WTC11 (cell line): ENCODE measurements around the gene CCSER1. TPM values are rescaled to one million over a fixed set of nuclear protein-coding genes. Genes with fewer than 3 reads are reported as not detected.

Experiments used
- ATAC-seq: fragments of 200-7000 bp; cut with Tn5 transposase; 2 replicates; pipeline ENCODE4 v1.10.0; 2021; ENCODE audit warnings: mild to moderate bottlenecking, moderate library complexity
- CTCF ChIA-PET: fragments of 300-600 bp; sonication (Branson Sonifier 250); formaldehyde crosslinking; loops from one replicate; lab custom pipeline; 2021; ENCODE audit warnings: antibody characterized with exemption; lab: Charles Lee
- POLR2A ChIA-PET: fragments of 350-600 bp; sonication (Branson Sonifier 250); formaldehyde crosslinking; loops from one replicate; lab custom pipeline; 2021; ENCODE audit warnings: antibody characterized with exemption; lab: Charles Lee
- DNase-seq: peaks from one replicate; pipeline ENCODE4 v3.0.0; 2021; ENCODE audit warnings: low spot score
- H3K27ac Mint-ChIP-seq: 2 replicates; pipeline ENCODE4 v1.8.0; 2021; ENCODE audit warnings: mixed read lengths
- H3K27me3 Mint-ChIP-seq: 2 replicates; pipeline ENCODE4 v1.8.0; 2021; ENCODE audit warnings: low read depth, mild to moderate bottlenecking, moderate library complexity, mixed read lengths
- H3K36me3 Mint-ChIP-seq: 2 replicates; pipeline ENCODE4 v1.8.0; 2021; ENCODE audit warnings: mixed read lengths
- H3K4me1 Mint-ChIP-seq: 2 replicates; pipeline ENCODE4 v1.8.0; 2022; ENCODE audit warnings: mixed read lengths
- H3K4me3 Mint-ChIP-seq: 2 replicates; pipeline ENCODE4 v1.8.0; 2021; ENCODE audit warnings: mild to moderate bottlenecking, moderate library complexity, mixed read lengths
- H3K9me3 Mint-ChIP-seq: 2 replicates; pipeline ENCODE4 v1.8.0; 2021; ENCODE audit warnings: mixed read lengths
- JUN ChIP-seq: sonication (generic); formaldehyde crosslinking; IDR thresholded peaks from 2 replicates; pipeline ENCODE4 v1.8.0; 2023; ENCODE audit warnings: mild to moderate bottlenecking, missing genetic modification reagents
- MXD4 ChIP-seq: fragments of 250-450 bp; sonication (Bioruptor Pico); IDR thresholded peaks from 2 replicates; pipeline ENCODE4 v1.8.0; 2021; ENCODE audit warnings: mild to moderate bottlenecking, moderate library complexity, borderline replicate concordance
- NFATC4 ChIP-seq: fragments of 250-450 bp; sonication (Bioruptor Pico); IDR thresholded peaks from 2 replicates; pipeline ENCODE4 v1.9.0; 2021; ENCODE audit warnings: mild to moderate bottlenecking
- NR2C2 ChIP-seq: sonication (generic); formaldehyde crosslinking; IDR thresholded peaks from 2 replicates; pipeline ENCODE4 v1.8.0; 2022; ENCODE audit warnings: mild to moderate bottlenecking, missing genetic modification reagents
- RORB ChIP-seq: fragments of 250-450 bp; sonication (Bioruptor Pico); IDR thresholded peaks from 2 replicates; pipeline ENCODE4 v1.9.0; 2021; ENCODE audit warnings: mild to moderate bottlenecking
- SMAD4 ChIP-seq: sonication (generic); formaldehyde crosslinking; IDR thresholded peaks from 2 replicates; pipeline ENCODE4 v1.8.0; 2022; ENCODE audit warnings: mild to moderate bottlenecking, missing genetic modification reagents
- ZNF138 ChIP-seq: sonication (generic); formaldehyde crosslinking; conservative IDR thresholded peaks from 2 replicates; pipeline ENCODE4 v1.8.1; 2022; ENCODE audit warnings: mild to moderate bottlenecking, moderate library complexity, missing genetic modification reagents
- ZNF423 ChIP-seq: fragments of 250-450 bp; sonication (Bioruptor Pico); IDR thresholded peaks from 2 replicates; pipeline ENCODE4 v2.1.2; 2022; ENCODE audit warnings: mild to moderate bottlenecking, moderate library complexity
- total RNA-seq: library from RNA; stranded (reverse); gene quantifications from 3 replicates; pipeline ENCODE4 v1.2.3, GENCODE V29; 2021
- TF ChIP-seq, protein P1 (sequence below): fragments of 250-450 bp; sonication (Bioruptor Pico); IDR thresholded peaks from 2 replicates; pipeline ENCODE4 v1.9.0; 2021; ENCODE audit warnings: mild to moderate bottlenecking, borderline replicate concordance
- TF ChIP-seq, protein P2 (sequence below): fragments of 250-450 bp; sonication (Bioruptor Pico); IDR thresholded peaks from 2 replicates; pipeline ENCODE4 v1.9.0; 2021; ENCODE audit warnings: mild to moderate bottlenecking
- TF ChIP-seq, protein P3 (sequence below): sonication (generic); formaldehyde crosslinking; IDR thresholded peaks from 2 replicates; pipeline ENCODE4 v1.8.0; 2022; ENCODE audit warnings: missing genetic modification reagents
- TF ChIP-seq, protein P4 (sequence below): sonication (generic); formaldehyde crosslinking; IDR thresholded peaks from 2 replicates; pipeline ENCODE4 v1.8.1; 2023; ENCODE audit warnings: mild to moderate bottlenecking, missing genetic modification reagents
- TF ChIP-seq, protein P5 (sequence below): sonication (generic); formaldehyde crosslinking; IDR thresholded peaks from 2 replicates; pipeline ENCODE4 v1.8.1; 2022; ENCODE audit warnings: missing genetic modification reagents, borderline replicate concordance
- TF ChIP-seq, protein P6 (sequence below): sonication (generic); formaldehyde crosslinking; IDR thresholded peaks from 2 replicates; pipeline ENCODE4 v1.8.0; 2023; ENCODE audit warnings: missing genetic modification reagents, mild to moderate bottlenecking, borderline replicate concordance
- TF ChIP-seq, protein P7 (sequence below): sonication (generic); formaldehyde crosslinking; IDR thresholded peaks from 2 replicates; pipeline ENCODE4 v1.8.0; 2023; ENCODE audit warnings: mild to moderate bottlenecking, missing genetic modification reagents

The CCSER1 gene
- total RNA-seq, 1 experiment from 2014 or later, result 0.87 TPM

DNA sequence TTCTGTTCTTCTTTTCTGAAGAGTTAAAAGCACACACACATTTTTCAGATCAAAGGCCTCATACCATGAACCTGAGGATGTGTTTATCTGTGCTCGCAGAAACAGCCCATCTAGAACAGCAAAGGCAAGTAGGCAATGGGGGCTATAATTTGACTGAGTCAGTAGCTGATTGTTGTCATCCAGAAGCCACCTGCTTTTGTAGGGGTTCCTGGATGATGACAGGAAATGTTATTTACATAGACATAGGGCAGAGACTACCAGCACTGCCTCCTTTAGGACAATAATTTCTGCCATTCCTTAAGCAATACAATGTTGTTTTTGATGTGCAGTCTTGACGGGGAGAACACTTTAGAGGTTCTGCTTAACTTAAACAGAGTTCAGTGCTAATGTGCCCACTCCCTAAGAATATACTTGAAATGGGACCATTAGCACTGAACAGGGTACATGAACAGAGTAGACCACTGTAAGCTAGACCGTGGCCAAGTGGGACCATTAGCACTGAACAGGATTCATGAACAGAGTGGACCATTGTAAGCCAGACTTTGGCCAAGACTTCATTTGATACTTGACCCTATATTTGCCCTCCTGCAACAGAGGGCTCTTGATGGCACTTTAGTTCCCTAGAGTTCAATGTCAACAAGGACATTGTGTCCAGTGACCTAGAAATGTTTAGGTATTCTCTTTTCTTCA lies 42.8 kb upstream of the CCSER1 start:
- CTCF ChIA-PET, result no interaction called here
- TF ChIP-seq, protein P1, sequence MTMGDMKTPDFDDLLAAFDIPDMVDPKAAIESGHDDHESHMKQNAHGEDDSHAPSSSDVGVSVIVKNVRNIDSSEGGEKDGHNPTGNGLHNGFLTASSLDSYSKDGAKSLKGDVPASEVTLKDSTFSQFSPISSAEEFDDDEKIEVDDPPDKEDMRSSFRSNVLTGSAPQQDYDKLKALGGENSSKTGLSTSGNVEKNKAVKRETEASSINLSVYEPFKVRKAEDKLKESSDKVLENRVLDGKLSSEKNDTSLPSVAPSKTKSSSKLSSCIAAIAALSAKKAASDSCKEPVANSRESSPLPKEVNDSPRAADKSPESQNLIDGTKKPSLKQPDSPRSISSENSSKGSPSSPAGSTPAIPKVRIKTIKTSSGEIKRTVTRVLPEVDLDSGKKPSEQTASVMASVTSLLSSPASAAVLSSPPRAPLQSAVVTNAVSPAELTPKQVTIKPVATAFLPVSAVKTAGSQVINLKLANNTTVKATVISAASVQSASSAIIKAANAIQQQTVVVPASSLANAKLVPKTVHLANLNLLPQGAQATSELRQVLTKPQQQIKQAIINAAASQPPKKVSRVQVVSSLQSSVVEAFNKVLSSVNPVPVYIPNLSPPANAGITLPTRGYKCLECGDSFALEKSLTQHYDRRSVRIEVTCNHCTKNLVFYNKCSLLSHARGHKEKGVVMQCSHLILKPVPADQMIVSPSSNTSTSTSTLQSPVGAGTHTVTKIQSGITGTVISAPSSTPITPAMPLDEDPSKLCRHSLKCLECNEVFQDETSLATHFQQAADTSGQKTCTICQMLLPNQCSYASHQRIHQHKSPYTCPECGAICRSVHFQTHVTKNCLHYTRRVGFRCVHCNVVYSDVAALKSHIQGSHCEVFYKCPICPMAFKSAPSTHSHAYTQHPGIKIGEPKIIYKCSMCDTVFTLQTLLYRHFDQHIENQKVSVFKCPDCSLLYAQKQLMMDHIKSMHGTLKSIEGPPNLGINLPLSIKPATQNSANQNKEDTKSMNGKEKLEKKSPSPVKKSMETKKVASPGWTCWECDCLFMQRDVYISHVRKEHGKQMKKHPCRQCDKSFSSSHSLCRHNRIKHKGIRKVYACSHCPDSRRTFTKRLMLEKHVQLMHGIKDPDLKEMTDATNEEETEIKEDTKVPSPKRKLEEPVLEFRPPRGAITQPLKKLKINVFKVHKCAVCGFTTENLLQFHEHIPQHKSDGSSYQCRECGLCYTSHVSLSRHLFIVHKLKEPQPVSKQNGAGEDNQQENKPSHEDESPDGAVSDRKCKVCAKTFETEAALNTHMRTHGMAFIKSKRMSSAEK (CRISPR knock-in tag), result no peak
- TF ChIP-seq, protein P2, sequence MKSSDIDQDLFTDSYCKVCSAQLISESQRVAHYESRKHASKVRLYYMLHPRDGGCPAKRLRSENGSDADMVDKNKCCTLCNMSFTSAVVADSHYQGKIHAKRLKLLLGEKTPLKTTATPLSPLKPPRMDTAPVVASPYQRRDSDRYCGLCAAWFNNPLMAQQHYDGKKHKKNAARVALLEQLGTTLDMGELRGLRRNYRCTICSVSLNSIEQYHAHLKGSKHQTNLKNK (CRISPR knock-in tag), result no peak
- TF ChIP-seq, protein P3, sequence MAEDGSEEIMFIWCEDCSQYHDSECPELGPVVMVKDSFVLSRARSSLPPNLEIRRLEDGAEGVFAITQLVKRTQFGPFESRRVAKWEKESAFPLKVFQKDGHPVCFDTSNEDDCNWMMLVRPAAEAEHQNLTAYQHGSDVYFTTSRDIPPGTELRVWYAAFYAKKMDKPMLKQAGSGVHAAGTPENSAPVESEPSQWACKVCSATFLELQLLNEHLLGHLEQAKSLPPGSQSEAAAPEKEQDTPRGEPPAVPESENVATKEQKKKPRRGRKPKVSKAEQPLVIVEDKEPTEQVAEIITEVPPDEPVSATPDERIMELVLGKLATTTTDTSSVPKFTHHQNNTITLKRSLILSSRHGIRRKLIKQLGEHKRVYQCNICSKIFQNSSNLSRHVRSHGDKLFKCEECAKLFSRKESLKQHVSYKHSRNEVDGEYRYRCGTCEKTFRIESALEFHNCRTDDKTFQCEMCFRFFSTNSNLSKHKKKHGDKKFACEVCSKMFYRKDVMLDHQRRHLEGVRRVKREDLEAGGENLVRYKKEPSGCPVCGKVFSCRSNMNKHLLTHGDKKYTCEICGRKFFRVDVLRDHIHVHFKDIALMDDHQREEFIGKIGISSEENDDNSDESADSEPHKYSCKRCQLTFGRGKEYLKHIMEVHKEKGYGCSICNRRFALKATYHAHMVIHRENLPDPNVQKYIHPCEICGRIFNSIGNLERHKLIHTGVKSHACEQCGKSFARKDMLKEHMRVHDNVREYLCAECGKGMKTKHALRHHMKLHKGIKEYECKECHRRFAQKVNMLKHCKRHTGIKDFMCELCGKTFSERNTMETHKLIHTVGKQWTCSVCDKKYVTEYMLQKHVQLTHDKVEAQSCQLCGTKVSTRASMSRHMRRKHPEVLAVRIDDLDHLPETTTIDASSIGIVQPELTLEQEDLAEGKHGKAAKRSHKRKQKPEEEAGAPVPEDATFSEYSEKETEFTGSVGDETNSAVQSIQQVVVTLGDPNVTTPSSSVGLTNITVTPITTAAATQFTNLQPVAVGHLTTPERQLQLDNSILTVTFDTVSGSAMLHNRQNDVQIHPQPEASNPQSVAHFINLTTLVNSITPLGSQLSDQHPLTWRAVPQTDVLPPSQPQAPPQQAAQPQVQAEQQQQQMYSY (CRISPR knock-in tag), result no peak
- TF ChIP-seq NFATC4 (CRISPR knock-in tag), result no peak
- no peak for TF ChIP-seq JUN (CRISPR knock-in tag)
- TF ChIP-seq, protein P4, sequence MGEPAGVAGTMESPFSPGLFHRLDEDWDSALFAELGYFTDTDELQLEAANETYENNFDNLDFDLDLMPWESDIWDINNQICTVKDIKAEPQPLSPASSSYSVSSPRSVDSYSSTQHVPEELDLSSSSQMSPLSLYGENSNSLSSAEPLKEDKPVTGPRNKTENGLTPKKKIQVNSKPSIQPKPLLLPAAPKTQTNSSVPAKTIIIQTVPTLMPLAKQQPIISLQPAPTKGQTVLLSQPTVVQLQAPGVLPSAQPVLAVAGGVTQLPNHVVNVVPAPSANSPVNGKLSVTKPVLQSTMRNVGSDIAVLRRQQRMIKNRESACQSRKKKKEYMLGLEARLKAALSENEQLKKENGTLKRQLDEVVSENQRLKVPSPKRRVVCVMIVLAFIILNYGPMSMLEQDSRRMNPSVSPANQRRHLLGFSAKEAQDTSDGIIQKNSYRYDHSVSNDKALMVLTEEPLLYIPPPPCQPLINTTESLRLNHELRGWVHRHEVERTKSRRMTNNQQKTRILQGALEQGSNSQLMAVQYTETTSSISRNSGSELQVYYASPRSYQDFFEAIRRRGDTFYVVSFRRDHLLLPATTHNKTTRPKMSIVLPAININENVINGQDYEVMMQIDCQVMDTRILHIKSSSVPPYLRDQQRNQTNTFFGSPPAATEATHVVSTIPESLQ (CRISPR knock-in tag), result no peak
- TF ChIP-seq, protein P5, sequence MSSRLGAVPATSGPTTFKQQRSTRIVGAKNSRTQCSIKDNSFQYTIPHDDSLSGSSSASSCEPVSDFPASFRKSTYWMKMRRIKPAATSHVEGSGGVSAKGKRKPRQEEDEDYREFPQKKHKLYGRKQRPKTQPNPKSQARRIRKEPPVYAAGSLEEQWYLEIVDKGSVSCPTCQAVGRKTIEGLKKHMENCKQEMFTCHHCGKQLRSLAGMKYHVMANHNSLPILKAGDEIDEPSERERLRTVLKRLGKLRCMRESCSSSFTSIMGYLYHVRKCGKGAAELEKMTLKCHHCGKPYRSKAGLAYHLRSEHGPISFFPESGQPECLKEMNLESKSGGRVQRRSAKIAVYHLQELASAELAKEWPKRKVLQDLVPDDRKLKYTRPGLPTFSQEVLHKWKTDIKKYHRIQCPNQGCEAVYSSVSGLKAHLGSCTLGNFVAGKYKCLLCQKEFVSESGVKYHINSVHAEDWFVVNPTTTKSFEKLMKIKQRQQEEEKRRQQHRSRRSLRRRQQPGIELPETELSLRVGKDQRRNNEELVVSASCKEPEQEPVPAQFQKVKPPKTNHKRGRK (CRISPR knock-in tag), result no peak
- TF ChIP-seq, protein P6, sequence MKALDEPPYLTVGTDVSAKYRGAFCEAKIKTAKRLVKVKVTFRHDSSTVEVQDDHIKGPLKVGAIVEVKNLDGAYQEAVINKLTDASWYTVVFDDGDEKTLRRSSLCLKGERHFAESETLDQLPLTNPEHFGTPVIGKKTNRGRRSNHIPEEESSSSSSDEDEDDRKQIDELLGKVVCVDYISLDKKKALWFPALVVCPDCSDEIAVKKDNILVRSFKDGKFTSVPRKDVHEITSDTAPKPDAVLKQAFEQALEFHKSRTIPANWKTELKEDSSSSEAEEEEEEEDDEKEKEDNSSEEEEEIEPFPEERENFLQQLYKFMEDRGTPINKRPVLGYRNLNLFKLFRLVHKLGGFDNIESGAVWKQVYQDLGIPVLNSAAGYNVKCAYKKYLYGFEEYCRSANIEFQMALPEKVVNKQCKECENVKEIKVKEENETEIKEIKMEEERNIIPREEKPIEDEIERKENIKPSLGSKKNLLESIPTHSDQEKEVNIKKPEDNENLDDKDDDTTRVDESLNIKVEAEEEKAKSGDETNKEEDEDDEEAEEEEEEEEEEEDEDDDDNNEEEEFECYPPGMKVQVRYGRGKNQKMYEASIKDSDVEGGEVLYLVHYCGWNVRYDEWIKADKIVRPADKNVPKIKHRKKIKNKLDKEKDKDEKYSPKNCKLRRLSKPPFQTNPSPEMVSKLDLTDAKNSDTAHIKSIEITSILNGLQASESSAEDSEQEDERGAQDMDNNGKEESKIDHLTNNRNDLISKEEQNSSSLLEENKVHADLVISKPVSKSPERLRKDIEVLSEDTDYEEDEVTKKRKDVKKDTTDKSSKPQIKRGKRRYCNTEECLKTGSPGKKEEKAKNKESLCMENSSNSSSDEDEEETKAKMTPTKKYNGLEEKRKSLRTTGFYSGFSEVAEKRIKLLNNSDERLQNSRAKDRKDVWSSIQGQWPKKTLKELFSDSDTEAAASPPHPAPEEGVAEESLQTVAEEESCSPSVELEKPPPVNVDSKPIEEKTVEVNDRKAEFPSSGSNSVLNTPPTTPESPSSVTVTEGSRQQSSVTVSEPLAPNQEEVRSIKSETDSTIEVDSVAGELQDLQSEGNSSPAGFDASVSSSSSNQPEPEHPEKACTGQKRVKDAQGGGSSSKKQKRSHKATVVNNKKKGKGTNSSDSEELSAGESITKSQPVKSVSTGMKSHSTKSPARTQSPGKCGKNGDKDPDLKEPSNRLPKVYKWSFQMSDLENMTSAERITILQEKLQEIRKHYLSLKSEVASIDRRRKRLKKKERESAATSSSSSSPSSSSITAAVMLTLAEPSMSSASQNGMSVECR (CRISPR knock-in tag), result no peak
- no peak for TF ChIP-seq SMAD4 (CRISPR knock-in tag)
- TF ChIP-seq, protein P7, sequence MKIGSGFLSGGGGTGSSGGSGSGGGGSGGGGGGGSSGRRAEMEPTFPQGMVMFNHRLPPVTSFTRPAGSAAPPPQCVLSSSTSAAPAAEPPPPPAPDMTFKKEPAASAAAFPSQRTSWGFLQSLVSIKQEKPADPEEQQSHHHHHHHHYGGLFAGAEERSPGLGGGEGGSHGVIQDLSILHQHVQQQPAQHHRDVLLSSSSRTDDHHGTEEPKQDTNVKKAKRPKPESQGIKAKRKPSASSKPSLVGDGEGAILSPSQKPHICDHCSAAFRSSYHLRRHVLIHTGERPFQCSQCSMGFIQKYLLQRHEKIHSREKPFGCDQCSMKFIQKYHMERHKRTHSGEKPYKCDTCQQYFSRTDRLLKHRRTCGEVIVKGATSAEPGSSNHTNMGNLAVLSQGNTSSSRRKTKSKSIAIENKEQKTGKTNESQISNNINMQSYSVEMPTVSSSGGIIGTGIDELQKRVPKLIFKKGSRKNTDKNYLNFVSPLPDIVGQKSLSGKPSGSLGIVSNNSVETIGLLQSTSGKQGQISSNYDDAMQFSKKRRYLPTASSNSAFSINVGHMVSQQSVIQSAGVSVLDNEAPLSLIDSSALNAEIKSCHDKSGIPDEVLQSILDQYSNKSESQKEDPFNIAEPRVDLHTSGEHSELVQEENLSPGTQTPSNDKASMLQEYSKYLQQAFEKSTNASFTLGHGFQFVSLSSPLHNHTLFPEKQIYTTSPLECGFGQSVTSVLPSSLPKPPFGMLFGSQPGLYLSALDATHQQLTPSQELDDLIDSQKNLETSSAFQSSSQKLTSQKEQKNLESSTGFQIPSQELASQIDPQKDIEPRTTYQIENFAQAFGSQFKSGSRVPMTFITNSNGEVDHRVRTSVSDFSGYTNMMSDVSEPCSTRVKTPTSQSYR (CRISPR knock-in tag), result no peak
- TF ChIP-seq ZNF423 (CRISPR knock-in tag), result no peak
- no peak for TF ChIP-seq NR2C2 (CRISPR knock-in tag)
- no peak for TF ChIP-seq RORB
- no peak for TF ChIP-seq ZNF138 (CRISPR knock-in tag)
- no peak for TF ChIP-seq MXD4 (CRISPR knock-in tag)
- TF ChIP-seq, all 79 proteins: peak for 0
- DNase-seq, result no peak
- H3K4me1 Mint-ChIP-seq, result peaks cover 11% of the 10 kb centered on the region
- POLR2A ChIA-PET, result no interaction called here
- H3K9me3 Mint-ChIP-seq, result peaks cover 5% of the 10 kb centered on the region
- H3K27ac Mint-ChIP-seq, result no peak overlapping the region
- no peaks in the 10 kb centered on the region for H3K27me3 Mint-ChIP-seq
- H3K36me3 Mint-ChIP-seq, result no peaks in the 10 kb centered on the region
- no peak for ATAC-seq
- H3K4me3 Mint-ChIP-seq, result no peak overlapping the region
